ENCODE results near the gene FBXW9. TPM values are rescaled to one million over a fixed set of nuclear protein-coding genes. Genes with fewer than 3 reads are reported as not detected.
"Not testable (repeated sequence)": the region's sequence is repeated elsewhere in the genome, so short reads cannot be mapped to it uniquely, and the experiment has no call there.

FBXW9 gene
- total RNA-seq, 2 experiments from 2014 or later, result 5.2 to 5.3 TPM

DNA sequence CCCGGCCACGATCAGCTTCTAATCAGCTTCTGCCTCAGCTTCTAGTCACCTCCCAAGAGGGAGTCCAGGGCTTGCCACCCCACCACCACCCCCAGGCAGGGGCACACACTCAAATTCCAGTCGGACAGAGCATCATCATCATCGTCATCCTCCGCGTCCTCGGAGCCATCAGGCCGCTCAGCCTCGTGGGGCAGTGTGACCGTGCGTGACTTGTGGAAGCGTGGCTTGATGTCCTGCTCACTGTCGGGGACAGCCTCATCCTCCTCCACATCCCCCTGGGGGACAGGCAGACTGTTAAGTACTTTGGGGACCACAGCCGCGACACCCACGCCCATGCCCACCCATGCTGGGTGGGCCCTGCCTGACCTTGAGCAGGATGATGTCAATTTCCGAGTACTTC, 14.8 kb upstream of the FBXW9 start:
- peaks cover 58% of the 10 kb centered on the region for H3K36me3 Mint-ChIP-seq (ENCODE audit: low read depth)
- POLR2A ChIA-PET, result interaction anchor here (2.0 kb wide), 1 partner anchor 15 kb away, joined by 9 read pairs; the partner anchor contains the start of gene FBXW9

DNA sequence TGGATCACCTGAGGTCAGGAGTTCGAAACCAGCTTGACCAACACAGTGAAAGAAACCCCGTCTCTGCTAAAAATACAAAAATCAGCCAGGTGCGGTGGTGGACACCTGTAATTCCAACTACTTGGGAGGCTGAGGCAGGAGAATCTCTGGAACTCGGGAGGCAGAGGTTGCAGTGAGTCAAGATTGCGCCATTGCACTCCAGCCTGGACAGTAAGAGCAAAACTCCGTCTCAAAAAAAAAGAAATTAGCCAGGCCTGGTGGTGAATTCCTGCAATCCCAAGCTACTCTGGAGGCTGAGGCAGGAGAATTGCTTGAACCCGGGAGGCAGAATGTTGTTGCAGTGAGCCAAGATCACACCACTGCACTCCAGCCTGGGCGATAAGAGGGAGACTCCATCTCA, 12.2 kb upstream of the FBXW9 start:
- DNase-seq, result no peak
- peaks cover 57% of the 10 kb centered on the region for H3K36me3 Mint-ChIP-seq (ENCODE audit: low read depth)
- no peak overlapping the region for H3K4me3 Mint-ChIP-seq
- no peak overlapping the region for H3K27ac Mint-ChIP-seq
- ChIA-PET CTCF (interaction anchor here (0.7 to 1.6 kb wide), 3 partner anchors 9 to 48 kb away, joined by 3 to 5 read pairs (median 3); partner anchors contain the start of gene TRIR), POLR2A (interaction anchor here (0.6 to 1.0 kb wide), 3 partner anchors 11 to 12 kb away, joined by 3 read pairs; partner anchors contain the start of gene FBXW9)
- H3K9me3 Mint-ChIP-seq, result no peaks in the 10 kb centered on the region
- H3K4me1 Mint-ChIP-seq, result no peaks in the 10 kb centered on the region
- H3K27me3 Mint-ChIP-seq, result no peaks in the 10 kb centered on the region

More for the DNA sequence above, 14.8 kb upstream of the FBXW9 start:
- no peaks in the 10 kb centered on the region for H3K9me3 Mint-ChIP-seq
- no peak overlapping the region for H3K27ac Mint-ChIP-seq
- no peaks in the 10 kb centered on the region for H3K27me3 Mint-ChIP-seq
- H3K4me3 Mint-ChIP-seq, result no peak overlapping the region
- no peak for DNase-seq
- H3K4me1 Mint-ChIP-seq, result no peaks in the 10 kb centered on the region
- CTCF ChIA-PET, result interaction anchor here (0.6 kb wide), 1 partner anchor 1304 kb away, joined by 3 read pairs; no protein-coding TSS in a partner anchor

- H3K27me3 Mint-ChIP-seq, result no peaks in the 10 kb centered on the region
- peaks cover 60% of the 10 kb centered on the region for H3K36me3 Mint-ChIP-seq (ENCODE audit: low read depth)
- H3K4me1 Mint-ChIP-seq, result no peaks in the 10 kb centered on the region
- CTCF ChIA-PET, result no interaction called here
- no peaks in the 10 kb centered on the region for H3K9me3 Mint-ChIP-seq
- no peak overlapping the region for H3K27ac Mint-ChIP-seq
- no peak for DNase-seq
- POLR2A ChIA-PET, result interaction anchor here (1.3 kb wide), 1 partner anchor 10 kb away, joined by 4 read pairs; the partner anchor contains the start of gene FBXW9
- no peak overlapping the region for H3K4me3 Mint-ChIP-seq
Observed at GRCh38 chr19:12706332-12706718, 9.9 kb upstream of the FBXW9 start.

DNA sequence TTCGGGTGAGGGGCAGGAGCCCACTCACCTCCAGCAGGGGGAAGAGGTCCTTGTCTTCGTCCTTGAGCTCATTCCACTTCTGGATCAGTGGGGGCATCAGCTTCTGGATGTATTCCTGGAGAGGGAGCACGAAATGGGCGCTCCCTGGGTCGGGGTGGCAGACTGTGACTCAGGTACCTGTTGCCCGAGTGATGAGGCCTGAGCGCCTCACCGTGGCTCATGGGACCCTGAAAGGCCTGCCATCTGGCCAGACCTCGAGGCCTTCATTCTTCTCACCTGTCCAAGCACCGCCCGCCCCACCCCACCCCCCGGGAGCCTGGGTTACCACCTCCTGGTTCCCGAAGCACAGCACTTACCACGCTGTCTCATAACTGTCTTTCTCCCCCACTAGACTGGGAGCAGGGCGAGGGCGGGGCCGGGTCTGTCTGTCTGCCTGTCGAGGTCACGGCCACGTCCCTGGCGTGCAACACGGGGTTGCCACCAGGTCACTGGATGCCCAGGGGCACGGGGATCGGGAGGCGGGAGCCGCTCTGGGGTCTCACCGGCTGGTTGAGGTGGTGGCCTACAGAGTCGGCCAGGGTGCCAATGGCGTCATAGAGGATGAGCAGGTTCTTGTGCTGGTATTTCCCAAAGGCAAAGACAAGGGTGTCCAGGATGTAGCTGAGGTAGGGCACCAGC, 9.4 kb upstream of the FBXW9 start:
- Mint-ChIP-seq H3K9me3 (no peaks in the 10 kb centered on the region), H3K4me3 (no peak overlapping the region), H3K36me3 (ENCODE audit: low read depth) (peaks cover 60% of the 10 kb centered on the region), H3K27ac (no peak overlapping the region), H3K4me1 (no peaks in the 10 kb centered on the region), H3K27me3 (no peaks in the 10 kb centered on the region)
- ChIA-PET POLR2A (no interaction called here), CTCF (no interaction called here)
- no peak for DNase-seq

GRCh38 chr19:12705169-12705568, 8.7 kb upstream of the FBXW9 start:
- Mint-ChIP-seq H3K27ac (no peak overlapping the region), H3K4me1 (no peaks in the 10 kb centered on the region), H3K36me3 (ENCODE audit: low read depth) (peaks cover 56% of the 10 kb centered on the region), H3K27me3 (no peaks in the 10 kb centered on the region), H3K9me3 (no peaks in the 10 kb centered on the region), H3K4me3 (no peak overlapping the region)
- CTCF ChIA-PET, result no interaction called here
- no peak for DNase-seq
- POLR2A ChIA-PET, result no interaction called here

GRCh38 chr19:12703046-12703445, 6.6 kb upstream of the FBXW9 start:
- Mint-ChIP-seq H3K36me3 (ENCODE audit: low read depth) (peaks cover 52% of the 10 kb centered on the region), H3K27me3 (no peaks in the 10 kb centered on the region), H3K9me3 (no peaks in the 10 kb centered on the region), H3K4me3 (no peak overlapping the region), H3K27ac (no peak overlapping the region), H3K4me1 (peaks cover 2% of the 10 kb centered on the region)
- POLR2A ChIA-PET, result interaction anchor here (0.6 kb wide), 1 partner anchor 9 kb away, joined by 3 read pairs; no protein-coding TSS in a partner anchor
- DNase-seq, result no peak
- CTCF ChIA-PET, result no interaction called here

DNA sequence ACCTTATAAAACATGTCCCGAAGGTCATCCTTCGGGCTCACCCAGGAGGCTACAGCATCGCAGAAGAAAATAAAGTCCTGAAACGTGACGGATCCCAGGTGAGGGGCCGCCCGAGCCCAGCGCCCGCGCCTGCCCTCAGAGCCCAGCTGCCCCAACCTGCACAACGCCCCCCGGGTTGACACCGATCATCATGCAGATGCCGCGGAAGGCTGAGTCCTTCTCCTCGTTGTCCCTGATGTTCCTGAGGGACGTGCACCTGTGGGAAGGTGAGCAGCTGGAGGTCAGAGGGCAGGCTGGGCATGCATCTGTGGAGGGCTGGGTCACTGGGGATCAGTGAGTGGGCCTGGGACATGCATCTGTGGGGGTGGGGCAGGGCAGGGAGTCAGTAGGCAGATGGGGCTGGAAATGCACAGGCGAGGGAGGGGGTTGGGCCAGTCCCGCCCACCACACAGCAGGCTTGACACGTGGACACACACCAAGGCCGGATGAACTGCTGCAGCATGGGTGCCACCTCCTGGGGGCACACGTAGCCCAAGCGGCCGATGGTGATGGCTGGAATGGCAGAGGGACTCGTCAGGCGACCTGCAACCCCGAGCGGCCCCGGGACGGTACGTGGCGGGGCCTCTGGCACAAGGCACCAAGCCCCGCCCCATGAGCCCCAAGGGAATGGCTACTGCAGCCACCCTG, 5.3 kb upstream of the FBXW9 start:
- Mint-ChIP-seq H3K27me3 (no peaks in the 10 kb centered on the region), H3K4me3 (no peak overlapping the region), H3K9me3 (no peaks in the 10 kb centered on the region), H3K4me1 (peaks cover 4% of the 10 kb centered on the region), H3K27ac (no peak overlapping the region), H3K36me3 (ENCODE audit: low read depth) (peaks cover 53% of the 10 kb centered on the region)
- DNase-seq, result no peak
- ChIA-PET POLR2A (no interaction called here), CTCF (interaction anchor here (1.1 kb wide), 1 partner anchor 56 kb away, joined by 3 read pairs; no protein-coding TSS in a partner anchor)

DNA sequence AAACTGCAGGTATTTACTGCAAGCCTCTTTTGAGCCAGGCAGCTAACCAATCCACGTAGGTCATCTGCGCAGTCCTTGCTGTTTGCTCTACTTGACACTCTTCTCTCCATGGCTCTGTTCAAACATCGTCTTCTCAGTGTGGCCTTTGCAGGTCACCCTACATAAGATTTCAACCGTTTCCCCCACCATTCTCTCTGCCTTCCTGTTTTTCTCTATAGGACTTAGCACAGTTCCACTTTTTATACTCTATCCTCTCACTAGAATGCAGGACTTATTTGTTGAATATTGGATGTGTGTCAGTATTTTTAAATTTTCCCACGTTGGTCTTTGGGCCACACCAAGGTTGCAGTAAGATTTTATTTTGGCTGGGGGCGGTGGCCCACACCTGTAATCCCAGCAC, 1.7 kb upstream of the FBXW9 start:
- ChIA-PET POLR2A (interaction anchor here (1.5 to 3.7 kb wide), 2 partner anchors 25 to 98 kb away, joined by 4 to 27 read pairs; partner anchors contain the start of gene TNPO2), CTCF (interaction anchor here (3.2 kb wide), 1 partner anchor 21 kb away, joined by 12 read pairs; no protein-coding TSS in a partner anchor)
- Mint-ChIP-seq H3K4me3 (peak overlapping the region; percentile 54), H3K27me3 (no peaks in the 10 kb centered on the region), H3K27ac (peak overlapping the region; percentile 38), H3K4me1 (peaks cover 24% of the 10 kb centered on the region), H3K36me3 (ENCODE audit: low read depth) (peaks cover 29% of the 10 kb centered on the region), H3K9me3 (no peaks in the 10 kb centered on the region)
- no peak for DNase-seq

DNA sequence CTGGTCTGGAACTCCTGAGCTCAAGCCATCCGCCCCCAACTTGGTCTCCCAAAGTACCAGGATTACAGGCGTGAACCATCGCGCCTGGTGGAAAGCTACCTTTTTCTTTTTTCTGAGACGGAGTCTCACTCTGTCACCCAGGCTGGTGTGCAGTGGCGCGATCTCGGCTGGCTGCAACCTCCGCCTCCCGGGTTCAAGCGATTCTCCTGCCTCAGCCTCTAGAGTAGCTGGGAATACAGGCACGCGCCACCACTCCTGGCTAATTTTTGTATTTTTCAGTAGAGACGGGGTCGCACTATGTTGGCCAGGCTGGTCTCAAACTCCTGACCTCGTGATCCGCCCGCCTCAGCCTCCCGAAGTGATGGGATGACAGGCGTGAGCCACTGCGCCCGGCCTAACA, 994 bp upstream of the FBXW9 start:
- CTCF ChIA-PET, result interaction anchor here (0.6 to 3.2 kb wide), 5 partner anchors 20 to 1273 kb away, joined by 3 to 12 read pairs (median 5); no protein-coding TSS in a partner anchor
- not testable (repeated sequence) for DNase-seq

DNA sequence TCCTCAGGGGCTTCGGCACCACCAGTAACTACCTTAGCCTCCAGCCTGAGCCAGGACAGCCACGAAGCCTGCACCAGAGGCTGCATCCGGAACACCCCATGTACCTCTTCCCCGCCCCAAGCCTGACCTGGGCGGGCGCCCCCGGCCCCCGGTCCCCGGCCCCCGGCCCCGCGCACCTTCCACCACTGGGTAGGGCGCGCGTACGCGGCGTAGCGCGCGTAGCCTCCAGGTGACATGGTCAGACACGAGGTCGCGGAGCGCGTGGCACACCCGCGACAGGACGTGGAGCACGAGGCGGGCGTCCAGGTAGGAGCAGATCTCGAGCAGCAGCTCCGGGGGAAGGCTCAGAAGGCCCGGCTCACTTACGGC, 450 bp downstream of the FBXW9 start:
- H3K27ac Mint-ChIP-seq, result peak overlapping the region; percentile 95
- H3K4me1 Mint-ChIP-seq, result peaks cover 24% of the 10 kb centered on the region
- ChIA-PET POLR2A (interaction anchor here (0.6 to 3.7 kb wide), 17 partner anchors 11 to 242 kb away, joined by 3 to 27 read pairs (median 6); partner anchors contain the start of genes CALR, DHPS, GET3 and TNPO2), CTCF (interaction anchor here (0.8 to 3.2 kb wide), 7 partner anchors 14 to 128 kb away, joined by 3 to 12 read pairs (median 4); partner anchors contain the start of gene DHPS)
- DNase-seq, result no peak
- no peaks in the 10 kb centered on the region for H3K27me3 Mint-ChIP-seq
- peak overlapping the region; percentile 89 for H3K4me3 Mint-ChIP-seq
- H3K36me3 Mint-ChIP-seq (ENCODE audit: low read depth), result peaks cover 14% of the 10 kb centered on the region
- no peaks in the 10 kb centered on the region for H3K9me3 Mint-ChIP-seq

More for the DNA sequence above, 994 bp upstream of the FBXW9 start:
- POLR2A ChIA-PET, result interaction anchor here (0.7 to 3.7 kb wide), 12 partner anchors 12 to 773 kb away, joined by 3 to 27 read pairs (median 6); partner anchors contain the start of genes CALR, DHPS, FARSA and GET3
- not testable (repeated sequence) for H3K9me3 Mint-ChIP-seq, H3K27me3 Mint-ChIP-seq
- Mint-ChIP-seq H3K4me1 (peaks cover 24% of the 10 kb centered on the region), H3K4me3 (peak overlapping the region; percentile 24), H3K36me3 (ENCODE audit: low read depth) (peaks cover 22% of the 10 kb centered on the region), H3K27ac (peak overlapping the region; percentile 21)

DNA sequence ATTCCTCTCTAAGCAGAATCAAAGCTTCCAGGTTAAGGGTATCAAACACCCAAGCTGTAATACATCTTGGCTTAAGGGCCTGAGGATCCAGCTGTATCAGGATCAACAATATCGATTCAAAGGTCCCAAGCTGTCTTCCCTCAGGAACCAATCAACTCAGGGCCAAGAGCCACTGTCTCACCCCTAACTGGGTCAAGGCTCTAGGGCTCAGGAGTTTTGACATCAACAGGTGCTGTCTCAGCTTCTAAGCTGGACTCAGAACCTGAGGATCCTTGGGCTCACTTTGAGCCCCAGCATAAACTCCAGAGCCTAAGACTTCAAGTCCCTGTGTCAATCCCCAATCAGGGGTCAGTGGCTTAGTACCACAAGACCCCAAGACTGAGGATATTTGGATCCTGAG, 917 bp downstream of the FBXW9 start:
- Mint-ChIP-seq H3K36me3 (ENCODE audit: low read depth) (peaks cover 10% of the 10 kb centered on the region), H3K4me1 (peaks cover 24% of the 10 kb centered on the region), H3K27me3 (no peaks in the 10 kb centered on the region), H3K27ac (peak overlapping the region; percentile 16), H3K4me3 (peak overlapping the region; percentile 89), H3K9me3 (no peaks in the 10 kb centered on the region)
- DNase-seq, result no peak
- CTCF ChIA-PET, result interaction anchor here (1.2 to 3.2 kb wide), 2 partner anchors 18 to 24 kb away, joined by 3 to 12 read pairs; no protein-coding TSS in a partner anchor
- POLR2A ChIA-PET, result interaction anchor here (1.0 to 3.7 kb wide), 8 partner anchors 12 to 42 kb away, joined by 4 to 27 read pairs (median 8); partner anchors contain the start of genes DHPS, GET3 and TNPO2

GRCh38 chr19:12695096-12695495, 1.3 kb downstream of the FBXW9 start:
- Mint-ChIP-seq H3K36me3 (ENCODE audit: low read depth) (peaks cover 10% of the 10 kb centered on the region), H3K4me1 (peaks cover 24% of the 10 kb centered on the region), H3K9me3 (no peaks in the 10 kb centered on the region), H3K4me3 (peak overlapping the region; percentile 89), H3K27me3 (no peaks in the 10 kb centered on the region), H3K27ac (peak overlapping the region; percentile 16)
- peak; percentile 26 for DNase-seq
- POLR2A ChIA-PET, result interaction anchor here (1.1 to 3.7 kb wide), 6 partner anchors 13 to 36 kb away, joined by 3 to 27 read pairs (median 10); partner anchors contain the start of genes DHPS and TNPO2
- CTCF ChIA-PET, result interaction anchor here (1.2 to 3.2 kb wide), 2 partner anchors 18 to 36 kb away, joined by 3 to 12 read pairs; no protein-coding TSS in a partner anchor
